Caco-2 (cell line): ENCODE results near the gene CAPRIN2. TPM values are rescaled to one million over a fixed set of nuclear protein-coding genes. Genes with fewer than 3 reads are reported as not detected.

Source experiments
- BruUV-seq: library from RNA; stranded (reverse); fragments of 400-500 nt; replicated peaks from 2 replicates; lab custom pipeline; 2021; lab: Mats Ljungman, UMichigan
- CTCF ChIA-PET: fragments of 300-600 bp; sonication (Branson Sonifier 250); formaldehyde crosslinking; loops from one replicate; lab custom pipeline; 2022; ENCODE audit warnings: antibody characterized with exemption; lab: Charles Lee
- POLR2A ChIA-PET: fragments of 300-600 bp; sonication (Branson Sonifier 250); formaldehyde crosslinking; loops from one replicate; lab custom pipeline; 2022; ENCODE audit warnings: antibody characterized with exemption; lab: Charles Lee
- DNase-seq, 2 experiments: peaks; one replicate each; pipeline versions ENCODE4 v3.0.0 to v3.0.0-alpha.2; 2020 to 2022
- H3K27me3 ChIP-seq: replicated peaks from 2 replicates; pipeline ENCODE4 v1.6.0; 2011; ENCODE audit warnings: low read length; ENCODE audit not compliant: control insufficient read depth, insufficient read depth
- H3K36me3 ChIP-seq: 2 replicates; pipeline ENCODE4 v1.5.1; 2011; ENCODE audit warnings: low read length; ENCODE audit not compliant: control insufficient read depth, insufficient read depth
- H3K4me1 ChIP-seq: fragments of 250-450 bp; sonication (Bioruptor Pico); 2 replicates; pipeline ENCODE4 v1.5.1; 2020; ENCODE audit warnings: mild to moderate bottlenecking
- H3K4me3 ChIP-seq: 2 replicates; pipeline ENCODE4 v1.5.1; 2011; ENCODE audit warnings: low read depth, mild to moderate bottlenecking, control low read depth, low read length
- H3K9me3 ChIP-seq: fragments of 250-450 bp; sonication (Bioruptor Pico); 2 replicates; pipeline ENCODE4 v1.5.1; 2020; ENCODE audit warnings: mild to moderate bottlenecking, moderate library complexity
- H3K27ac Mint-ChIP-seq: one replicate; pipeline ENCODE4 v1.8.0; 2022; ENCODE audit warnings: mixed read lengths; ENCODE audit not compliant: unreplicated experiment
- H3K27me3 Mint-ChIP-seq: one replicate; pipeline ENCODE4 v1.8.0; 2022; ENCODE audit warnings: mixed read lengths; ENCODE audit not compliant: insufficient read depth, unreplicated experiment
- H3K36me3 Mint-ChIP-seq: one replicate; pipeline ENCODE4 v1.8.0; 2022; ENCODE audit warnings: mild to moderate bottlenecking, mixed read lengths; ENCODE audit not compliant: insufficient read depth, unreplicated experiment
- H3K4me1 Mint-ChIP-seq: one replicate; pipeline ENCODE4 v1.8.0; 2022; ENCODE audit warnings: low read depth, mixed read lengths; ENCODE audit not compliant: unreplicated experiment
- H3K4me3 Mint-ChIP-seq: one replicate; pipeline ENCODE4 v1.8.0; 2022; ENCODE audit warnings: mild to moderate bottlenecking, moderate library complexity, mixed read lengths; ENCODE audit not compliant: unreplicated experiment
- H3K9me3 Mint-ChIP-seq: one replicate; pipeline ENCODE4 v1.8.0; 2022; ENCODE audit warnings: mixed read lengths; ENCODE audit not compliant: unreplicated experiment
- CTCF ChIP-seq, 2 experiments: fragments of 200-600 bp in 1 of 2; IDR thresholded peaks; 1 replicate in 1 of 2; 2 replicates in 1 of 2; pipeline versions ENCODE4 v1.5.1 to v1.8.0; 2011 to 2022; ENCODE audit warnings: antibody characterized with exemption in 1 of 2, control low read depth in 1 of 2, inconsistent platforms in 1 of 2, low read depth in 1 of 2, low read length in 1 of 2, mild to moderate bottlenecking in 1 of 2, moderate library complexity in 1 of 2; ENCODE audit not compliant: insufficient read depth in 1 of 2, severe bottlenecking in 1 of 2, unreplicated experiment in 1 of 2
- intact Hi-C: fragments of 100-400 bp; cut with micrococcal nuclease; formaldehyde crosslinking; loops from one replicate; pipeline ENCODE4 v1.10.0; 2022; ENCODE audit not compliant: unreplicated experiment
- total RNA-seq: library from RNA; stranded (reverse); gene quantifications from 2 replicates; pipeline ENCODE4 v1.2.3, GENCODE V29; 2022

Gene CAPRIN2
- total RNA-seq, 1 experiment from 2014 or later, result 19.6 TPM

- intact Hi-C loops, result loop anchor here (1.0 to 10.0 kb wide), 4 partner anchors 59 to 379 kb away; partner anchors contain the start of genes CAPRIN2 and DDX11
- TSS peak; percentile 62 for BruUV-seq
- peak; percentile 96 to 97 for DNase-seq
- Mint-ChIP-seq H3K4me1 (peaks cover 28% of the 10 kb centered on the region), H3K27ac (peak within 1 kb of the TSS; percentile 85), H3K27me3 (no peaks in the 10 kb centered on the region), H3K9me3 (no peaks in the 10 kb centered on the region), H3K4me3 (peak within 1 kb of the TSS; percentile 83), H3K36me3 (no peaks in the 10 kb centered on the region)
- H3K27me3 ChIP-seq, result no peaks in the 10 kb centered on the region
- H3K36me3 ChIP-seq, result no peaks in the 10 kb centered on the region
- H3K9me3 ChIP-seq, result no peaks in the 10 kb centered on the region
- peak within 1 kb of the TSS; percentile 99 for H3K4me3 ChIP-seq
- TF ChIP-seq CTCF (IDR thresholded peaks at IDR 0.05; ENCODE audit: insufficient read depth in 1 of 2, low read depth in 1 of 2, low read length in 1 of 2, severe bottlenecking in 1 of 2, unreplicated experiment in 1 of 2), result peak; percentile 49 to 65
- CTCF ChIA-PET, result interaction anchor here (0.6 to 2.5 kb wide), 25 partner anchors 10 to 1595 kb away, joined by 3 to 15 read pairs (median 5); partner anchors contain the start of gene CAPRIN2
- H3K4me1 ChIP-seq, result peaks cover 10% of the 10 kb centered on the region
- POLR2A ChIA-PET, result interaction anchor here (0.6 to 1.2 kb wide), 6 partner anchors 11 to 1839 kb away, joined by 3 to 16 read pairs (median 12); partner anchors contain the start of gene CAPRIN2
These were observed 59.3 kb downstream of the CAPRIN2 start, which contains the start of gene IPO8 for GRCh38 chr12:30695199-30696102. Gene IPO8, minus strand, starts transcription at chr12:30695869. Its CDS starts 222 bp downstream, at chr12:30695647.

- DNase-seq, result peak; percentile 59 to 65
- CTCF ChIA-PET, result interaction anchor here (1.0 to 2.5 kb wide), 6 partner anchors 9 to 102 kb away, joined by 3 to 15 read pairs (median 8); partner anchors contain the start of gene CAPRIN2
- intact Hi-C loops, result loop anchor here (1.0 to 10.0 kb wide), 4 partner anchors 60 to 380 kb away; partner anchors contain the start of genes CAPRIN2 and DDX11
These were observed 60.1 kb downstream of the CAPRIN2 start for GRCh38 chr12:30694412-30695198.

More at GRCh38 chr12:30694412-30695198, 60.1 kb downstream of the CAPRIN2 start:
- no peaks in the 10 kb centered on the region for H3K36me3 Mint-ChIP-seq
- H3K4me3 Mint-ChIP-seq, result peak overlapping the region; percentile 83
- no peaks in the 10 kb centered on the region for H3K27me3 ChIP-seq
- peaks cover 10% of the 10 kb centered on the region for H3K4me1 ChIP-seq
- H3K27ac Mint-ChIP-seq, result peak overlapping the region; percentile 85
- no peaks in the 10 kb centered on the region for H3K9me3 Mint-ChIP-seq
- POLR2A ChIA-PET, result interaction anchor here (1.2 kb wide), 1 partner anchor 59 kb away, joined by 7 read pairs; no protein-coding TSS in a partner anchor
- BruUV-seq, result no TSS peak
- H3K27me3 Mint-ChIP-seq, result no peaks in the 10 kb centered on the region
- H3K4me1 Mint-ChIP-seq, result peaks cover 28% of the 10 kb centered on the region
- H3K36me3 ChIP-seq, result no peaks in the 10 kb centered on the region
- peak in 1 of 2 experiments; percentile 14 for TF ChIP-seq CTCF (IDR thresholded peaks at IDR 0.05; ENCODE audit: insufficient read depth in 1 of 2, low read depth in 1 of 2, low read length in 1 of 2, severe bottlenecking in 1 of 2, unreplicated experiment in 1 of 2)
- no peaks in the 10 kb centered on the region for H3K9me3 ChIP-seq
- peak overlapping the region; percentile 99 for H3K4me3 ChIP-seq
